Hematopoietic multipotent progenitor cell treated with erythropoietin and hydrocortisone succinate and interleukin-3 and kit ligand, for 6 days (in vitro differentiated cells): ENCODE data around the gene KDM2B.
"Not testable (repeated sequence)": the region's sequence is repeated elsewhere in the genome, so short reads cannot be mapped to it uniquely, and the experiment has no call there.

Experiments used
- DNase-seq: peaks from one replicate; pipeline ENCODE4 v3.0.0-alpha.2; 2015

Gene KDM2B

DNA sequence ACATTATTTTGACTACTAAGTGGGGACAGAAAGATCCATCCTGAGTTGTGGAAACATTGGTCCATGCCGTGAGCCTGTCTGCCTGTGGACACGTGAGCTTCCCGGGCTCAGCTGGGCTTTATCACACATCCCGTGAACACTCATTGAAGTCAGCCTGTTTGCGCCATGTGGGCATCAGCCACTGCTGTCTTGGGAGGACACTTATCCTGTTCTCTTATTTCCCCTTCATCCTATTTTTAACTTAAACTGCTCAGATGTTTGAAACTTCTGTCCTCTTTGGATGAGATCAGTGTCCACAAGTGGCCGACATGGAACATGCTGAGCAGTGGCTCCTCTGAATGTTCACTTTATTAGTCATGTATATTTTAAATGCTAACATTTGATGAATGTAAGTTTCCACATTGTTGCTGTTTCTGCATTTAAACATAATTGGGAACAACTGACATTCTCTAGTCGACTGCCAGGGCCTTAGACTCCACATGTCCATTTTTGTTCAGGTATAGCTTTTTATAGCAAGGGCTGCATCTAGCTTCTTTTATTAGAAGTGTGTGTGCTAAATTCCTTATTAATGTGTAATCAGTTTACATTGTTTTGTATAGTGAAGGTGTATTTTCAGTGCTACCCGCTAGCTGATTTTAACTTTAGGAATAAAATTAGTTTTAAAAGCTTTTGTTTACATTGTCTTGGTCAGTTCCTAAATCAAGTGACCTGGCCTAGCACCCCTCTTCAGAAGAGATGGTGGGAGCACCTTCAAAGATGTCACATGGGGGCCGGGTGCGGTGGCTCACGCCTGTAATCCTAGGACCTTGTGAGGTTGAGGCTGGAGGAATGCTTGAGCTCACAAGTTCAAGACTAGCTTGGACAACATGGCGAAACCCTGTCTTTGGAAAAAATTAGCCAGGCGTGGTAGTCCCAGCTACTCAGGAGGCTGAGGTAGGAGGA is 156.9 kb downstream of the KDM2B start:
- DNase-seq = no peak

DNA sequence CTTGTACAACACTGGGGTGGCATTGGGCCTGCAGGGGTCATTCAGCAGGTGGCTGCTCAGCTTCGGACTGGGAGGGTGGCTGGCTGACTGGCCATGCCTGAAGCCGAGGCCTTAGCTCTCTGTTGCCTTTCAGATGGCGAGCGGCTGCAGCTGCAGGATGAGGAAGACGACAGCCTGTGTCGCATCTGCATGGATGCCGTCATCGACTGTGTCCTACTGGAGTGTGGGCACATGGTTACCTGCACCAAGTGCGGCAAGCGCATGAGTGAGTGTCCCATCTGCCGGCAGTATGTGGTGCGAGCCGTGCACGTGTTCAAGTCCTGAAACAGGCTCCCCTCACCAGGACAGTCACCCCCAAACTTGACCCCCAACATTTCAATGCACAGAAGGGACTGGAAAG is 157.6 kb downstream of the KDM2B start:
- no peak for DNase-seq

DNA sequence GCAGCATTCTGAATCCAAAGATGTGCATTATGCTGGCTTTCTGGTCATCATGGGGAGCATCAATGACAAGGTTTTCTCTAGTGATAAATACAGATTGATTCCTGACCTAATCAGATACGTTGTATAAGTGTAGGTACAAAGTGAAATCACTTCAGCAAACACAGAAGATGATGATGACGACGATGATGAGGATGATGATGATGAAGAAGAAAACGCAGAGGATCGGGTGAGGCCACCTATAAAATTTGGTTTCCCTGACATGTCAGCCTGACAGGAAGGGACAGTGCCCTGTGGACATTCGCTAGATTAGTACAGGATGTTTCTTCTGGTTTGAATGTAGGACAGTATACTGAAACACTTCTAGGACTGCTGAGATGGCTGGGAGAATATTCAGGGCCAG is 160.7 kb downstream of the KDM2B start:
- no peak for DNase-seq

DNA sequence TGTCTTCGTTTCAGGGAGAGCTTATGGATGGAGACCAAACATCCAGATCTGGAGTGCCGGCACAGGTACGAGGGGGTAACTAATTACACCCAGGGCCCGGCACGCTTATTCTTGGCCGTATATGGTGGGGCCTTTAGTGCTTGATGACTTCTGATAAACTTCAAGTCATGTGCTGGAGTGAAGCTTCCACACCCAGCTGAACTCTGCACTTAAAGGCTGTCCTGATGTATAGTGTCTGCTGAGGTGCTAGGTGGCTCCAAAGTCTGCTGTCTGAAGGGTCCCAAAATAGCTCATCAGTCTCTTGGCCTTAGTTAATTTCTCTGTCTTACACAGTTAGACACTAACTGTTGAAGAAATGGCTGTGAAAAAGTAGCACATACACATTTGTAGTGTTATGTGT is 163.0 kb downstream of the KDM2B start:
- DNase-seq = no peak

DNA sequence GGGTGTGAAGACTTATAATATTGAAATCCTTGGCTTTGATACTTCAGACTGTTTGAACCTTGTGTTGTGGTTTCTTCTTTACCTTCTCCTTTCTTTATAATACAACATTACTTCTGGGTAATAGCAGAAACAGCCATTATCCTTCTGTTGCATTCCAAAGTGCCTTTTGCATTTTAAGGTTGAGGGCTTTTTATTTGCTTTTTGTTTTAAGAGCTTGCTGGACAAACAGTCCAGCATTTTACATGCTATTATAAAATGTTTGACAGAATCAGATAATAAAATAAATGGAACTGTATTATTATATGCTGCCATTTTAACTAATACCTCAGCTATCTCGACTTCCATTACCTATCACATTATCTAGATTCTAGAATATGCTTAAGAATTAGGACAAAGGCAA is 166.9 kb downstream of the KDM2B start:
- DNase-seq = no peak

DNA sequence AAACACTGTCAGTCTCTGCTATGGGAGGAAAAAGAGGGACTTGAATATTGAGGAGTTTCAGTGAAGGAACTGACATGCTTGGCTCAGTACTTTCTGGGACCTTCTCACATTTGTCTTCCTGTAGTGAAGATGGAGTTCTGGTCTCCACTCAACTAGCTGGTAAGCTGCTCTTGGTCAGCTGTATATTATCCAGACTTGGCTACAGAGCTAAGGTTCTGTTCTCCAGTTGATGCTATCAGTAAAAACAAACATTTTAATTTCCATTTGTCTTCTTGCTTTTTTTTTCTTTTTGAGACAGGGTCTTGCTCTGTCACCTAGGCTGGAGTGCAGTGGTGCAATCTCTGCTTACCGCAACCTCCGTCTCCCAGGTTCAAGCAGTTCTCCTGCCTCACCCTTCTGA is 175.6 kb downstream of the KDM2B start:
- no peak for DNase-seq

DNA sequence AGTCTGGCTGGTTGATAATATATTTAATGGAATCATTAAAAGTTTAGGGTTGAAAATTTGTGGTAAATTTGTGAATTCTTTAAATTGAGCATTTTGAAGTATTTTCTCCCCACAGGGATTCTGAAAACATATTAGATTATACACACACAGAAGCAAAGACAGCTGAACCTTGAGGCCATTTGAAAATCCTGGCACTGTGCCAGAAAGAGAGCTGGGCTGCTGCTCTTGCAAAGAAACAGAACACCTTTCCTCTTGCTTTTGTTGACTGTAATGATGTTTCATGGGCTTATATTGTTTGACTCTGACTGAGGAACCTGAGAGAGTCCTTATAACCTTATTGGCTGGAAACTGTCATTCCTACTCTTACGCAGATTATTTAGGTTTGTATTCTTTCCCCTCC is 176.1 kb downstream of the KDM2B start:
- peak; percentile 56 for DNase-seq

DNA sequence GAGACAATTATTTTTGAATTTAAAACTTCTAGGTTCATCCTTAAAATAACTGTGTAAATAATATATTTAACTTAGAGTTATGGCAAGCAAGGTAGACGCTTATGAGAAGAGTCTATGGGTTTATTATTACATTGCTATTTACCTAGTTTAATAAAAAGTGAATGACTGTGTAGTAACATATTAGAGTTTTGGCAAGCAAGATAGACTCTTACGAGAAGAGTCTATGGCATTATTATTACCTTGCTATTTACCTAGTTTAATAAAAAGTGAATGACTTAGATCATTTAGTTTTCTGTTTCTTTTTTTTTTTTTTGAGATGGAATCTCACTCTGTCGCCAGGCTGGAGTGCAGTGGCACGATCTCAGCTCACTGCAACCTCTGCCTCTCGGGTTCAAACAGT is 177.1 kb downstream of the KDM2B start:
- no peak for DNase-seq

DNA sequence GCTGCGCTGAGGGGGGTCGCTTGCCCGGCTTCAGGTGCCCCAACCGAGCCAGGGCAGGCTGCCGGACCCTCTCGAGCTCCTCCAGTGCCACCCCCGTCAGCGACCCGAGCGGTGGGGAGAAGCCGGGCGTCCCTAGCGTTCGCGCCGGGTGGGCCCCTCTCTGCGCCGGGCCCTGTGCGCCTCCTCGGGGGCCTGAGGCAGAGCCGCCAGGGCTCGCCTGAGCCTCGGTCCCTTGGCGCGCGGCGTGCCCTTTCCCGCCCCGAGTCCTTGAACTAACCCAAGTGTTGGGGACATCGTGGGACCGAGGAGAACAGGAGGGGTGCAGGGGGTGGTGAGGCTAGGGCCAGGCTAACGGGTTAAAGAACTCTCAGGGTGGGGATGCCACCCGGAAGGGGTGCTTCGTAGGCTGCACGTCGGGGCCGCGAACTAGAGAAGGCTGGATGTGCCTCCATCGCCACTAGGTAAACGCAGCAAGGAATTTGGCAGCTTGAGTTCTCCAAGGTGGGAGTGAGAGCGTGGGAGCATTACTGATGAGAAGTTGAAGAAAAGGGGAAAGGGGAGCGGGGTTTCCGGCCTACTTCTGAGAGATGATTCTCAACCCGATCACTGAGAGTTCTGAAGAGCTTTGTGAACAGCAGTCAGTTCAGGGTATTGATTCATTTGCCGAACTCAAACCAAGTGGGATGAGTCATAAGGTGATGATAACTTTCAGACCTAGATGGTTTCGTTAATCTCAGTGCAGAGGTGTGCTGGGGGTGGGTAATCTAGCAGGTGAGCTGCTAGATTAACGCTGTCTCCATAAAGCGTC is 180.3 kb downstream of the KDM2B start:
- peak; percentile 58 for DNase-seq

DNA sequence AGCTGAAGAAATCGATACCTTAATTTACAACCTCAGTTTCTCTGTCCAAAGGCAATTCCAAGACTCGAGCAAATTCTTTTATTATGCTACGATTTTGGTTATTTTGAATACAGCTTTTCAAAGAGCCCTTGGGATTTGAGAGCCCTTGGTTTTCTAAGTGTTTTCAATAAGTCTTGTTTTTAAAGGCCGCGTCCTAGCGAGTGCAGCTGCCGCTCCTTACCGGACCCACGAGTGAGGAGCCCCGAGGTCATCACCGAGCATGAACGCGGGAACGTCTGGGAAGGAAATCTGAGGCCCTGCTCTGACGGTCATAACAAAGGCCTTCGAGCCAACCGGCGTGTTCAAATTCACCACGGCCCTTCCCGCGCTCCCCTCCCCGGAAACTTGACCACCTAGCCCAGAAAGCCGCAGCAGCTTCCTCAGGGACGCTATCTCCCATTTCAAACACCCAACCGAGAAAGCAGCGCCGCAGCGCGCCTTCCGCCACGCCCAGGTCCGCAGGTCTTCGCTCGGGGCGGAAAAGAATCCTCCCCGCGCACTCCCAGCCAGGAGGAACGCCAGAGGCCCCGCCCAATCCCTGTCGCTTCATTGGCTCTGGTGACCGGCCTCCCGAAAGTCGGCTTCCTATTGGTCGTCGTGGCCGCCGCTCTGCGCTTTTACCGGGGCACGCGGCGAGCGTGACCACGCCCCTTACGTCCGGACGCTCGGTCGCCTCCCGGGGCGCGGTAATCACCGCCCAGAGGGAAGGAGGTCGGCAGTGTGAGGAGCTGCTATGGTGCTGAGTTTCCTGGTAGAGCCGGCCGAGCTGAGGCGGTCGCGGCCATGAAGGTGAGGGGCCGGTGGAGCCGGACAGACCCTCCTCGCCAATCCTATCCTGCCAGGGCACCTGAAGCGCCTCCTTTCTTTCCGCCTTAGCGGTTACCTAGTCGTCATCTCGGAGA is 181.2 kb downstream of the KDM2B start, which contains the start of gene RNF34:
RNF34 (plus strand) TSS at position 728 of the 941 bp plus-strand sequence; CDS start at position 823, 95 bp downstream.
- peak; percentile 100 for DNase-seq

DNA sequence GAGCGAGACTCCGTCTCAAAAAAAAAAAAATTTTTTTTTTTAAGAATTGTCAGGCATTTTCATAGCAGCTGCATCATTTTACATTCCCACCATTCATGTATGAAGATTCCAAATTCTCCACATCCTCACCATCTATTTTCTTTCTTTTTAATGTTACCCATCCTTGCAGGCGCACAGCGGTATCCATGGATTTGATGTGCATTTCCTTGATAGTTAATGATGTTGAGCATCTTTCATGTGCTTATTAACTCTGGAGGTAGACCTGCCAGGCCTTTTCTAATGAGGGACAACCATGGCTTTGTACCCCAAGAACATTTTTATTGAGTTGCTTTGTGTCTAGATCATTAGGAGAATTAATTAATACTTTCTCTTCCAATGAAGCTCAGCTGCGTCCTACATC is 182.5 kb downstream of the KDM2B start:
- DNase-seq = no peak

DNA sequence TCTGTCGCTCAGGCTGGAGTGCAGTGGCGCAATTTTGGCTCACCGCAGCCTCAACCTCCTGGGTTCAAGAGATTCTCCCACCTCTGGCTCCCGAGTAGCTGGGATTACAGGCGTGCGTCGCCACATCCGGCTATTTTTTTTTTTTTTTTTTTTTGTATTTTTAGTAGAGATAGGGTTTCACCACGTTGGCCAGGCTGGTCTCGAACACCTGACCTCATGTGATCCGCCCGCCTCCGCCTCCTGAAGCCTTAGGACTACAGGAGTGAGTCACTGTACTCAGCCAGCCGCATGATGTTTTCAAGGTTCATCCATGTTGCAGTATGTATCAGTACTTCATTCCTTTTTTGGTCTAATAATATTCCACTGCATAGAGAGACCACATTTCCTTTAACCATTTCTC is 183.3 kb downstream of the KDM2B start:
- DNase-seq = no peak

DNA sequence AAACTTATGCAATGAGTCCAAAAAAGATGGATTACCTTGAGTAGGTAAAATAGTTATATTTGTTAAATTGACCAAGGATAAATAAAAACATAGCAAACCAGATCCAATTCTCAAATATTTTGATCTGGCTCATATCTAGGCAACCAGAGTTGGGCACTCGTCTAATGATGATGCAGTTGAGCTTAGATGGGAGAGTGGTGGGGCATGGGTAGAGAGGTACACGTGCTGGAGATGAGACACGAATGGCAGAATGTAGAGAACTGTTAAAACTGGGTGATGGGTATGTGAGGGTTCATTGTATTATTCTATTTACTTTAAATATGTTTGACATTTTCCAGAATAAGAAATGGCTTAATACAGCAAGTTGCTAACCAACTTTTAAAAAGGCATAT is 188.5 kb downstream of the KDM2B start:
- no peak for DNase-seq

DNA sequence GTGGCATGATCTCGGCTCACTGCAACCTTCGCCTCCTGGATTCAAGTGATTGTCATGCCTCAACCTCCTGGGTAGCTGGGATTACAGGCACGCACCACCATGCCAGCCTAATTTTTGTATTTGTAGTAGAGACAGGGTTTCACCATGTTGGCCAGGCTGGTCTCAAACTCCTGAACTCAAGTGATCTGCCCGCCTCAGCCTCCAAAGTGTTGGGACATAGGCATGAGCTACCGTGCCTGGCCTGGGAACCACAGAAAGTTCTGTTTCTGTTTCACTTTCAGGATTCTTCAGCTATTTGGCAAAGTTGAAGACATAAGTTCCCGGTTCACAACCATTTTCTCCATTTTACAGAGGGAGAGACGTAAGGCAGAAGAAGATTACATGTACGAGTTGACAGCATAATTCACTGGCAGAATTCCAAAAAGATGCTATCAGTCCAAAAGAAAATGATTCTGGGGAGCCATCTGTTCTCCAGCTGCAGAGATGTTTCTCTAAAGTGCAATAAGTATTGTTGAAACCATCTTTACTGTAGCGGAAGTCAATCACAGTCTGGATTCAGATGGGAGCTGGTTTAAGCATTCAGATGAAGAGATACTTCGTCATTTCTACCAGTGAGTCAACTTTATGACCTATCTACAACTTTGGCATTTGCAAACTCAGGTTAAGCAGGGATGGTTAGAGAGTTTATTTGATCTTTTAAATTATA is 189.1 kb downstream of the KDM2B start:
- DNase-seq = peak; percentile 73

DNA sequence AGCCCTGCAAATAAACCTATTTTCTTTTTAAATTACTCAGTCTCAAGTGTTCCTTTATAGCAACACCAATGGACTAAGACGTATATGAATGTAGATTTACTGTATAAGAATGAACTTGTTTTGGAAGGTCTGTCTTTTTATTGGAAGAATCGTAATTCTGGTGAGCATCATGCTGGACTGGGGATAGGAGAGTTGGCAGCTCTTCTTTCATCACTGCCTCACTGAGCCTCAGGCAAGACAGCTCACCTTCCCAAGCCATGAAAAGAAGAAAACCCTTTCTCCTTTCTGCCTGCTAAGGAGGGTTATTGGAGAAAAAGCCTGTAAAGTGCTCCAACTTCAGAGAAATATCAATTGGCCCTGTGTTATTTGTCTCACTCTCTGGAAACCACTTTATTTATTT is 190.0 kb downstream of the KDM2B start:
- DNase-seq = no peak

DNA sequence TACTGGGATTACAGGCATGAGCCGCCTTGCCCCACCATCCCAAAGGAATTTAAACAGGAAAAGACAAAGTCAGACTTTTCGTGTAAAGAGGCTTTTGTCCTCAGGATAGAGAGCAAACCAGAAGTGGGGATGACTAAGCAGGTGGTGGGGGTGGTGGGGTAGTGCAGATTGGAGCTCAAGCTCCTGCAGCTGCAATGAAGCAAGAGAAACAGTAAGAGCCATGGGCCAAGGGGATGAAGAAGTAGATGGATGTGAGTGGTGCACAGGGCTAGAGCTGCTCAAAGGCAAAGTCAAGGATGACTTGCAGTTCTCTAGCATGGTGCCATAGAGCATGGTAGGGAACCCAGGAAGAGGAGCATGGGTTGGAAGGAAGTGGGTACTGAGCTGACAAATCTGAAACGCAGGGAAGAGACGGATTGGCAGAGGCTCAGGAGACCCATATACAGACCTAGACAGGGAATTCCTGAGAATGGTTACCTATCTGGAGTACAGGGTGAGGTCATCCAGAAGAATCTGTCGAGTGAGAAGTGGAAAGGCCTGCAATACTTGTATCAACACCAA is 192.3 kb downstream of the KDM2B start:
- peak; percentile 55 for DNase-seq

DNA sequence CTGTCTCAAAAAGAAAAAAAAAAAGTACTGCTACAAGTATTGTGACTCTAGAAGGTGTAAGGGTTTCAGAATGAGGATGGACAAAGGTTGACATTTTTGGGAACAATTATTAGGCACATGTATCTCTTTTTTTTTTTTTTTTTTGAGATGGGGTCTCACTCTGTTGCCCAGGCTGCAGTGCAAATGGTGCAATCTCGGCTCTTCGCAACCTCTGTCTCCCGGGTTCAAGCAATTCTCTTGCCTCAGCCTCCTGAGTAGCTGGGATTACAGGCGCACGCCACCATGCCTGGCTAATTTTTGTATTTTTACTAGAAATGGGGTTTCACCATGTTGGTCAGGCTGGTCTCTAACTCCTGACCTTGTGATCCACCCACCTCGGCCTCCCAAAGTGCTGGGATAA is 195.9 kb downstream of the KDM2B start:
- not testable (repeated sequence) for DNase-seq

DNA sequence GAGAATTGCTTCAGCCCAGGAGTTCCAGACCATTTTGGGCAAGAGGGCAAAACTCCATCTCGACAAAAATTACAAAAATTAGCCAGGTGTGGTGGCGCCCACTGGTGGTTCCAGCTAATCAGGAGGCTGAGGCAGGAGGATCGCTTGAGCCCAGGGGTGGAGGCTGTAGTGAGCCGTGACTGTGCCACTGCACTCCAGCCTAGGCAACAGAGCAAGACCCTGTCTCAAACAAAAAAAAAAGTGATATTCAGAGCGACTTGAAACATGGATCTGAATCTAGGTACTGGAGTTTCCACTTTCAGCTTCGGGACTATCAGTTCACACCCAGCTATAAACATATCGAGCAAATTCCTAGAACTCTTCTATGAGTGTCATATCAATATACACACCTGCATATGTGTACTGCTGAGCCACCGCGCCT is 197.2 kb downstream of the KDM2B start:
- DNase-seq = no peak

DNA sequence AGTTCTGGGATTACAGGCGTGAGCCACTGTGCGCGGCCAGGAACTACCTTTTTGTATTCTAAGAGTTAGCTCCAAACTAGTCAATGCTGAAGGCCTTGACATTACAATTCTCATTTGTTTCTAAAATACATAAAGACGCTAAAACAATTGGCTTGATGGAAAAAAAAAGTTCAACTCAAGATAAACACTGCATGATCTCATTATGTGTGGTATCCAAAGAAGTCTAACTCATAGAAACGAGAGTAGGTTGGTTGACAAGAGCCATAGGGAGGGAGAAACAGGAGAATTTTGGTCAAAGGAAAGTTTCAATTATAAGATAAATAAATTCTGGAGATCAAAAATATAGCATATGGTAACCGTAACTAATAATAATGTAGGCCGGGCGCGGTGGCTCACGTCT is 200.9 kb downstream of the KDM2B start:
- no peak for DNase-seq
